LNCAP (cell line): Measurements from ENCODE around the gene USP21.

Experiments
- CTCF ChIP-seq: fragments of 450-650 bp; IDR thresholded peaks from 2 replicates; pipeline ENCODE4 v1.5.1; 2017; ENCODE audit warnings: mild to moderate bottlenecking

Gene USP21

GRCh38 chr1:161159087-161159912, at the start of gene USP21:
Gene USP21, plus strand, starts transcription at chr1:161159500. Its CDS starts 1,141 bp downstream, at chr1:161160641.
- no peak; the same call in 1 of the 2 replicates for TF ChIP-seq CTCF

- TF ChIP-seq CTCF, result no peak
Measured at GRCh38 chr1:161111117-161111516, 48.2 kb upstream of the USP21 start.

GRCh38 chr1:161111527-161111926, 47.8 kb upstream of the USP21 start:
- no peak for TF ChIP-seq CTCF

- no peak for TF ChIP-seq CTCF
Measured at GRCh38 chr1:161113915-161114314, 45.4 kb upstream of the USP21 start.

GRCh38 chr1:161114556-161114955, 44.7 kb upstream of the USP21 start:
- no peak for TF ChIP-seq CTCF

- TF ChIP-seq CTCF, result no peak
Measured at GRCh38 chr1:161115132-161115711, 44.1 kb upstream of the USP21 start.

GRCh38 chr1:161117759-161118581, 41.3 kb upstream of the USP21 start, which contains the start of the genes NIT1 and PFDN2:
Gene NIT1, plus strand, starts transcription at chr1:161118105. Its CDS starts 72 bp downstream, at chr1:161118177.
Gene PFDN2, minus strand, starts transcription at chr1:161118037. Its CDS starts 11 bp downstream, at chr1:161118026.
- TF ChIP-seq CTCF, result no peak
